ENCODE measurements around the gene GRHL1. TPM values are rescaled to one million over a fixed set of nuclear protein-coding genes. Genes with fewer than 3 reads are reported as not detected.
"Not testable (repeated sequence)": the region's sequence is repeated elsewhere in the genome, so short reads cannot be mapped to it uniquely, and the experiment has no call there.

GRHL1 gene
- total RNA-seq, 2 donors from 2014 or later, result 1.3 to 3.2 TPM

- TF ChIP-seq CTCF (IDR thresholded peaks at IDR 0.05), result no peak
- Histone ChIP-seq H3K27me3 (no peaks in the 10 kb centered on the region), H3K36me3 (no peaks in the 10 kb centered on the region), H3K4me3 (no peak overlapping the region), H3K9me3 (no peaks in the 10 kb centered on the region), H3K4me1 (peaks cover 0 to 40% of the 10 kb centered on the region in 2 donors), H3K27ac (peak overlapping the region; percentile 68 to 92)
- peak; percentile 89 for DNase-seq (ENCODE audit: low spot score)
Measured at GRCh38 chr2:10009811-10010781, 58.6 kb downstream of the GRHL1 start.

- not testable (repeated sequence) for H3K4me3 ChIP-seq; H3K9me3 ChIP-seq; DNase-seq (ENCODE audit: low spot score); H3K36me3 ChIP-seq; H3K27me3 ChIP-seq
- peak overlapping the region; percentile 68 to 92 for H3K27ac ChIP-seq
- peaks cover 0 to 40% of the 10 kb centered on the region in 2 donors for H3K4me1 ChIP-seq
Measured at GRCh38 chr2:10010861-10011605, 59.5 kb downstream of the GRHL1 start.

GRCh38 chr2:10011606-10012325 is 60.3 kb downstream of the GRHL1 start:
- not testable (repeated sequence) for H3K36me3 ChIP-seq; DNase-seq (ENCODE audit: low spot score); H3K4me3 ChIP-seq; H3K27me3 ChIP-seq; H3K27ac ChIP-seq; H3K9me3 ChIP-seq
- peaks cover 0 to 39% of the 10 kb centered on the region in 2 donors for H3K4me1 ChIP-seq

- H3K27ac ChIP-seq; H3K36me3 ChIP-seq; DNase-seq (ENCODE audit: low spot score); H3K9me3 ChIP-seq; H3K27me3 ChIP-seq; H3K4me3 ChIP-seq: not testable (repeated sequence)
- H3K4me1 ChIP-seq, result peaks cover 0 to 32% of the 10 kb centered on the region in 2 donors
Measured at GRCh38 chr2:10012366-10012962, 61.0 kb downstream of the GRHL1 start.

- Histone ChIP-seq H3K36me3 (no peaks in the 10 kb centered on the region), H3K27ac (no peak overlapping the region), H3K27me3 (no peaks in the 10 kb centered on the region), H3K4me1 (peaks cover 0 to 26% of the 10 kb centered on the region in 2 donors), H3K9me3 (peaks cover 0 to 6% of the 10 kb centered on the region in 2 donors), H3K4me3 (no peak overlapping the region)
- no peak for TF ChIP-seq CTCF (IDR thresholded peaks at IDR 0.05)
- DNase-seq (ENCODE audit: low spot score), result no peak
Measured at GRCh38 chr2:10012963-10013461, 61.5 kb downstream of the GRHL1 start.

- H3K4me3 ChIP-seq; DNase-seq (ENCODE audit: low spot score); H3K27me3 ChIP-seq; H3K9me3 ChIP-seq; H3K27ac ChIP-seq; H3K36me3 ChIP-seq: not testable (repeated sequence)
- H3K4me1 ChIP-seq, result peaks cover 0 to 19% of the 10 kb centered on the region in 2 donors
Measured at GRCh38 chr2:10013651-10014417, 62.3 kb downstream of the GRHL1 start.
